ENCODE measurements around the gene TBC1D22A.

Gene TBC1D22A

DNA sequence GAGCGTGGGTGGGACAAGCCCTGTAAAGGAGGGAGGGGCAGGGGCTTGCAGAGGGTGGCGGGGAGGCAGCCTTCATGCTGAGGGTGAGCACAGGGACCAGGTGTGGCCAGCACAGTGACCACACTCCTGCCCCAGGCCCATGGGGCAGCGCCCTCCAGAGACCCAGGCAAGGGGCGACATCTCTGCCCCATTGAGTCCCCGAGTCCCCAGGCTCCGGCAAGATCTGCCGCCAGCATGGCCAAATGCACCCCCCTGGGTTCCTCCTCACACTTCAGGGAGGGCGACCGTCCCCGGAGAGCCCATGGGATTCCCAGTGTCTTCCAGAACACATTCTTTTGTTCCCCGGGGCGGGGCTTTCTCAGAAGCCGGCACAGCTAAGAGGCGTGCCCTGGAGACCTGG lies 362.5 kb downstream of the TBC1D22A start:
- TF ChIP-seq, protein P1, sequence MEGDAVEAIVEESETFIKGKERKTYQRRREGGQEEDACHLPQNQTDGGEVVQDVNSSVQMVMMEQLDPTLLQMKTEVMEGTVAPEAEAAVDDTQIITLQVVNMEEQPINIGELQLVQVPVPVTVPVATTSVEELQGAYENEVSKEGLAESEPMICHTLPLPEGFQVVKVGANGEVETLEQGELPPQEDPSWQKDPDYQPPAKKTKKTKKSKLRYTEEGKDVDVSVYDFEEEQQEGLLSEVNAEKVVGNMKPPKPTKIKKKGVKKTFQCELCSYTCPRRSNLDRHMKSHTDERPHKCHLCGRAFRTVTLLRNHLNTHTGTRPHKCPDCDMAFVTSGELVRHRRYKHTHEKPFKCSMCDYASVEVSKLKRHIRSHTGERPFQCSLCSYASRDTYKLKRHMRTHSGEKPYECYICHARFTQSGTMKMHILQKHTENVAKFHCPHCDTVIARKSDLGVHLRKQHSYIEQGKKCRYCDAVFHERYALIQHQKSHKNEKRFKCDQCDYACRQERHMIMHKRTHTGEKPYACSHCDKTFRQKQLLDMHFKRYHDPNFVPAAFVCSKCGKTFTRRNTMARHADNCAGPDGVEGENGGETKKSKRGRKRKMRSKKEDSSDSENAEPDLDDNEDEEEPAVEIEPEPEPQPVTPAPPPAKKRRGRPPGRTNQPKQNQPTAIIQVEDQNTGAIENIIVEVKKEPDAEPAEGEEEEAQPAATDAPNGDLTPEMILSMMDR (IDR thresholded peaks at IDR 0.05; ENCODE audit: extremely low read depth, missing control alignments): no peak

DNA sequence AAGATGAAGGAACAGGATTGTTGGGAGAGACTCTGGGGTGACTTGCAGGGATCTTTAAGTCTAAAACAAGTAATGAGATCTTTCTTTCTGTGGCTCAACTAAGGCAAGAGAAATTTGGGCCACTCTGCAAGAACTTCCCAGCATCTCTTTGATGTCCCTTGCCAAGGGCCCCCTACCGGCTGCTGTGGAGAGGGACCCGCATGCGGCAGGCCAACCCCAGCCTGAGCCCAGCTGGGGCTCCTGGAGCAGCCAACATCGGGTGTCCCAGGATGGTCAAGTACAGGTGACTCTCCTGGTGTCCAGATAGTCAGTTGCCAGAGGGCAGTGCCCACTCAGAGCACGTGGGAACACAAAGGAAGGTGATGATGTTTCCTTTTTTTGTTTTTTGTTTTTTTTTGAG lies 363.2 kb downstream of the TBC1D22A start:
- no peak for DNase-seq (ENCODE audit: low spot score)
- TF ChIP-seq, protein P1 (IDR thresholded peaks at IDR 0.05; ENCODE audit: extremely low read depth, missing control alignments): no peak

More for the DNA sequence above, 362.5 kb downstream of the TBC1D22A start:
- DNase-seq (ENCODE audit: low spot score): no peak

DNA sequence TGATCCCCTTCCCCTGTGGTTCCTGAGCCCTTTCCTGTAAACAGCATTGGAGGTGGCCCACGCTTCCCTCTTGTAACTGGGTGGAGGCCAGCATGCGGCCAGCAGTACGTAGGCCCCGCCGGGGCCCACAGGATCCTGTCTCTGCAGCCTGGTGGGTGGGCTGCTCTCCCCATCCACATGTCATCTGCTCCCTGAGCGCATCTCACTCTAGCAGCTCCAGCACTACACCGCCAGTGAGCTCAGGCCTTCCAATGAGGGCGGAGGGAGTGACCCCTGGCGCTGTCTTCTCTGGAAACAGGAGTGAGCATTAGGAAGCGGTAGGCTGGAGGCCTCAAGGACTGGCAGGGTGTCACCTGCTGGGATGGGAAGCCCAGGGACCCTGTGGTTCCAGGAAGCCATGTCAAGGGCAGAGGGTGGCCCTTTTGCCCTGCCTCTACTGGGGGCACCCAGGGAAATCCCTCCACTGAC lies 363.9 kb downstream of the TBC1D22A start:
- TF ChIP-seq, protein P1 (IDR thresholded peaks at IDR 0.05; ENCODE audit: extremely low read depth, missing control alignments): no peak

DNA sequence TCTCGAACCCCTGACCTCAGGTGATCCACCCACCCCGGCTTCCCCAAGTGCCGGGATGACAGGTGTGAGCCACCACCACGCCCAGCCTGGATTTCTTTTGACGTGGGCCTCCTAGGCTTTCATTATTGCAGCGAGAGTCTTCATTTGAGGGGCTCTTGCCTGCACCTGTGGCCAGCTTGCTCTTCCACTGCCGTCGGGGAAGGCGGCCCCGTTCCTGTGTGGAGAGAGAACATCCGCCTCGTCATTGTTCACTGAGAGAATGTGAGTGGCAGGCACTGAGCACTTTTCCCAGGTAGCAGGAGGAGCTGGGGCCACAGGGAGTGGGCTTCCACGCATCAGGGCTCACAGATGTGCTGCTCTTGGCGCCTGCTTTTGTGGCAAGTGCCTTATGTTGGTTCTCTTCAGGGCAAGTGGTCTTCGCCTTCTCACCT lies 365.0 kb downstream of the TBC1D22A start:
- TF ChIP-seq, protein P1 (IDR thresholded peaks at IDR 0.05; ENCODE audit: extremely low read depth, missing control alignments): no peak
- DNase-seq (ENCODE audit: low spot score): no peak

More for the DNA sequence above, 363.9 kb downstream of the TBC1D22A start:
- no peak for DNase-seq (ENCODE audit: low spot score)

DNA sequence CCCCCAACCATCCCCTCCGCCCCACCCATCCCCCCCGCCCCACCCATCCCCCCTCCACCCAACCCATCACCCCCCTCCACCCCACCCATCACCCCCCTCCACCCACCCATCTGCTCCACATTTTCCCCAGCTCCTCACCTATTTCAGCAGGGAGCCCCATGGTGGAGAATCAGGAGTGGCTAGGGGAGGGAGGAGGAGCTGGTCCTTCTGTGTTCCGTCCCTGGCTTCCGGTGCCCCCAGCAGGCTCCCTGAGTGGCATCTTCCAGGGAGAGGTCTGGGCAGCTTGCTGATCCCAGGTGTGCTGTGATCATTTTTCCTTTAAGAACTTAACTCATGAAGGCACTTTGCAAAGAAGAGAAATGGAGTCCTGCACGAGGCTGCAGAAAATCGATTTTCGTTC lies 365.8 kb downstream of the TBC1D22A start:
- no peak for DNase-seq (ENCODE audit: low spot score)
- TF ChIP-seq, protein P1 (IDR thresholded peaks at IDR 0.05; ENCODE audit: extremely low read depth, missing control alignments): no peak

DNA sequence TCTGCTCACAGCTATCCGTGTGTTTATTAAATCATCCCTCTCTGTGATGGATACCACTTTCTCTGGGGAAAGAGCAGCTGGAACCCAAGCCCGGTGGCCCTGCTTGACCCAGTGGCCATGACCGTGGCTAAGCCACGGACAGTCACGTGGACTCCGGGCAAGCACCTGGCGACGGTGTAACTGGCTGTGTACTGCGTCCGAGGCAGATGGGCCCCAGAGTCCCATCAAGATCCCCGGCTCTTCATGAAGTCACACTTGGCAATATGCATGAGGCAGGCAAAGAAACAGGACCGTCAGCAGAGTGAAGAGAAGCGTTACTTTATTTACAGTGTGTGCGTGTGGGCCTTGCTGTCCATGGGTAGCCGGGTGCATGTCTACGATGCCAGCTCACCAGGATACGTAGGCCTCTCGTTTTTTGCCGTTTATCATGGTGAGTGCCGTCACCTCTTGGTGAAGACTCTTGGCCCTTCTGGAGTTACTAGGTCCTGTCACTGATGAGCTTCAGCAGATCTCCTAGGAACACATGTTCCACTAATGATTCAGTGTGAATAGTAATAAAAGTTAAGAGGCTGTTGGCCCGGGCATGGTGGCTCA lies 366.3 kb downstream of the TBC1D22A start:
- TF ChIP-seq, protein P1 (IDR thresholded peaks at IDR 0.05; ENCODE audit: extremely low read depth, missing control alignments): no peak
- DNase-seq (ENCODE audit: low spot score): no peak

DNA sequence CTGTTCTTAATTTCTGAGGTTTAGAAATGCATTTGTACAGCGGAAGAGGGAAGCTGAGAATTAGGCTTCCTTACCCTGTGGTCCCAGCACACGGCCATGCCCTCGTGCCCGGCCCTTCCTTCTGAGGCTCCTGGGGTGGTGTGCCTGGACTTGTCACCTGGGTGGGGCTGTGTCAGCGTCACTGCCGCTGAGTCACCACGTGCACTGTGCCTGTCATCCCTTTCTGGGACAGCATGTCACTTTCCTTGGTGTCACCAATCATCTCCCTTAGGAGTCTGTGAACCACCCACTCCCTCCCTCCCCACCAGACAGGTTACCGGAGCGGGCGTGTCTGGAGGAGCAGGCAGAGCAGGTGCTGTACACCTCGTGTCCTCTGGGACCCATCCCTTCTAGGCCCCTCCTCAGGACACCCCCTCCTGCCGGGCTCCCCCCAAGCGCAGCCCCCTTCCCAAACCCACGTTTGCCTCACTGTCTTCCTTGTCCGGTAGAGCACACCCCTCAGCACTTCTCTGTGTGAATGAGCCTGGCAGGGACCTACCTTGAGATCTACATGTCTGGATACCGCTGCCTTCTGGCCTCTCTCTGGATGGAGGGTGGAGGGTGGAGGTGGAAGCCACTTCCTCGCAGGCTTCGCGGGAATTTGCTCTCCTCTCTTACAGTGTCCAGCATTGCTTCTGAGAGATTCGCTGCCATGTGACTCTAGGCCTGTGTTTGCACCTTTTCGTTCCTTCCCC lies 367.6 kb downstream of the TBC1D22A start:
- no peak for DNase-seq (ENCODE audit: low spot score)
- TF ChIP-seq, protein P1 (IDR thresholded peaks at IDR 0.05; ENCODE audit: extremely low read depth, missing control alignments): no peak
